HUES48 (cell line): ENCODE results near the gene MAP2K2.

Experiments
- H3K27ac ChIP-seq: one replicate; pipeline ENCODE4 v1.7.0; 2013; ENCODE audit warnings: low read depth, low read length, inconsistent platforms
- H3K27me3 ChIP-seq: 2 replicates; pipeline ENCODE4 v1.6.1; 2013; ENCODE audit warnings: mild to moderate bottlenecking, low read length; ENCODE audit not compliant: control insufficient read depth, insufficient read depth
- H3K36me3 ChIP-seq: 2 replicates; pipeline ENCODE4 v1.6.1; 2013; ENCODE audit warnings: low read length; ENCODE audit not compliant: control insufficient read depth, insufficient read depth
- H3K4me1 ChIP-seq: 2 replicates; pipeline ENCODE4 v1.6.1; 2013; ENCODE audit warnings: mild to moderate bottlenecking, low read length; ENCODE audit not compliant: control insufficient read depth, insufficient read depth
- H3K4me3 ChIP-seq: 2 replicates; pipeline ENCODE4 v1.5.1; 2013; ENCODE audit warnings: mild to moderate bottlenecking, low read depth, low read length
- H3K9ac ChIP-seq: 2 replicates; pipeline ENCODE4 v1.6.1; 2013; ENCODE audit warnings: mild to moderate bottlenecking, low read depth, low read length, moderate library complexity
- H3K9me3 ChIP-seq: 2 replicates; pipeline ENCODE4 v1.6.1; 2013; ENCODE audit warnings: low read length; ENCODE audit not compliant: control insufficient read depth, insufficient read depth

MAP2K2 gene

DNA sequence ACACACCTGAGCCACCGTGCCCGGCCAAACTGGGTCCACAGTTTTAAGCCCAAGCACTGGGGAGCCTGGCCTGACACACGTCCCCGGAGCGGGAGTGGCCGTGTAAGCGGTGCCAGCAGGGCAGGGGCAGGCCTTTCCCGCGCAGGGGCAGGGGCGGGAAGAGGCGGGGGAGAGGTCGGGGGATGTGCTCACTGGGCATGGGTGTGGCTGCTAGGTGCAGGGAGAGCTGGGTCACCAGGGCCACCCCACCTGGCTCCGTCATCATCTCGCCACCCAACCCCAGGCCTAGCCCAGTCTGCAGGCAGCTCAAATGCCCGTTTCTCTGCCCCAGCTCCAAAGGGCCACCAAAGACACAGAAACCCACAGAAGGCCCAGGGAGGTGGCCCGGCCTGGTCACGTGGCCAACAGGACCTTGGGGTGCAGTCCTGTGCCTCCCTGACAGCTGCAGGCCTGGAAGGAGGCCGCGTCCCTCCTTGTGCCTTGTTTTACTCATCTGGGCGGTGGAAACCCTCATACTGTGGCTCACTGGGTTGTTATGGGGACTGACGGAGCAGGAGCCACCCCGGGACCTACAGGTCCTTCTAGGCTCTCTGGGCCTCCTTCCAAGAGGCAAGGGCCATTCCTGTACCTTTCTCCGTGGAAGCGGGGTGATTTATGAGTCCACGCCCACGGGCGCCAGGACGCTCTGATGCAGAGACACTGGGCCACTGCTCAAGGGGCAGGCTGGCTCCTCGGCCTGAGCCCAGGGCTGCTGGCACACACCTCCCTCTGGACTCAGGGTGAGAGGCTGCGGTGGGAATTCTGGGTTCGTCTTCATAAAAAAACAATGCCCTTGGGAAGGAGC, 27.7 kb downstream of the MAP2K2 start:
- Histone ChIP-seq H3K27ac (no peak overlapping the region), H3K9ac (no peak overlapping the region), H3K36me3 (peaks cover 82% of the 10 kb centered on the region), H3K27me3 (no peaks in the 10 kb centered on the region), H3K4me3 (no peak overlapping the region), H3K4me1 (no peaks in the 10 kb centered on the region), H3K9me3 (no peaks in the 10 kb centered on the region)

DNA sequence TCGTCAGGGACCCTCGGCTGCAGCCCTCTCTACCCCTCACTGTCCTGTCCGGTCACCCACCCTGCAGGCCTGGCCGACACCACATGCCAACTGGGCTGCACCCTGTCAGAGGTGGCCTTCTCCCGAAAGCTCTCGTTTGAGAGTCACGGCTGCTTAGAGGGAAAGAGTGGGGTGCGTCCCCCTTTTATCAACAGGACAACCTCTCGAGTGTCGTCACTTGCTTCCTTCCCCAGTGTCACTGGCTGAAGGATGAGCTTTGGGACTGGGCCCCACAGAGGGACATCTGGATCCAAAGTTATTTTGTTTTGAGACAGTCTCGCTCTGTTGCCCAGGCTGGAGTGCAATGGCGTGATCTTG, 28.5 kb downstream of the MAP2K2 start:
- Histone ChIP-seq H3K9me3 (no peaks in the 10 kb centered on the region), H3K4me3 (no peak overlapping the region), H3K4me1 (no peaks in the 10 kb centered on the region), H3K27ac (no peak overlapping the region), H3K9ac (no peak overlapping the region), H3K27me3 (no peaks in the 10 kb centered on the region), H3K36me3 (peaks cover 81% of the 10 kb centered on the region)

DNA sequence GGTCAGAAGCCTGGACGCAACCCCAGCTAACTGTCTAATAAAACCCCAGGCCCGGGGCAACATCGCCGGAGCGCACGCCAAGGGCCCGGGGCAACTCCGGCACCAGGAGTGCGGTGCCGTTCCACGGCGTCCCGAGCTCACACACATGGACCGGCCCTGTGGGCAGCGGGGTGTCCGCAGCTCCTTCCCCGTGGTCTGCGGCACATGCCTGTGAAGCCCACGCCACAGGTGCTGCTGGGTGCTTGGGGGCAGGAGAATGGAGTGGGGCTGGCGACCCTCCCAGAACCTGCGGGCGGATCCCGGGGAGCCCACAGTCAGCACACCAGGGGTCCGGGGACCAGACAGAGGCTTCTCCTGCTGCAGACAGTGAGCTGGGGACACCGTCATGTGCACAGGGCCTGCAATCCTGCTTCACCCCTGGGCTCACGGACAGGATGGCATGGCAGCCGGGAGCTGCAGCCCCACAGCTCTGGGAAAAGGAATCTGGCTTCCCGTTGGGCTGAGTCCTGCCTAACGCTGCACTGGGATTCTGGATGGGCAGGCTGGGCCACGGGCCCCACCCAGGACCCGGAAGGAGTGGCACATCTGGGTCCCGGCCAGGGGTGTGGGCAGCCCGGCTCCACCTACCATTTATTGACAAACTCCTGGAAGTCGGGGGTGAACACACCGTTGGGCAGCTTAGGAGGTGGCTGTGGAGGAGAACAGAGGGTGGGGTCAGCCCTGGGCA, 29.0 kb downstream of the MAP2K2 start:
- Histone ChIP-seq H3K9me3 (no peaks in the 10 kb centered on the region), H3K4me1 (no peaks in the 10 kb centered on the region), H3K36me3 (peaks cover 82% of the 10 kb centered on the region)

DNA sequence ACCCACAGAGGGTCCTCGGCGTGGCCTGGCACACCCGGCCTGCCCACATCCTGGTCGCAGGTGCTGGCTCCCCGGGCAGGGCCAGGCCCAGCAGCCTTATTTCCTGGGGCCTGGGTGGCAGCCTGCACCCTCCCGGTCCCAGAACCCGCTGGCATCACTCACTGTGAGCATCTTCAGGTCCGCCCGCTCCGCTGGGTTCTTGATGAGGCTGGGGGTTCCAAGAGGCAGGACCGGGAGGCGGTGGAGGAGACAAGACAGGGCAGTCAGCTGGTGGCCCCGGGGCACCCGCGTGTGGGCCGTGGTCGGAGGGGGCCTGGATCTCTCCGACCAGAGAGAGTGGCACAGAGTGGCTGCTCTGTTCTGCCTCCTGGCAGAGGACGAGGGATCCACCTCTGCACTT, 29.6 kb downstream of the MAP2K2 start:
- Histone ChIP-seq H3K9me3 (no peaks in the 10 kb centered on the region), H3K9ac (no peak overlapping the region), H3K27me3 (no peaks in the 10 kb centered on the region), H3K27ac (no peak overlapping the region), H3K36me3 (peaks cover 83% of the 10 kb centered on the region), H3K4me1 (no peaks in the 10 kb centered on the region), H3K4me3 (no peak overlapping the region)

More for the DNA sequence above, 29.0 kb downstream of the MAP2K2 start:
- no peak overlapping the region for H3K9ac ChIP-seq
- no peaks in the 10 kb centered on the region for H3K27me3 ChIP-seq
- H3K4me3 ChIP-seq = no peak overlapping the region
- H3K27ac ChIP-seq = no peak overlapping the region

DNA sequence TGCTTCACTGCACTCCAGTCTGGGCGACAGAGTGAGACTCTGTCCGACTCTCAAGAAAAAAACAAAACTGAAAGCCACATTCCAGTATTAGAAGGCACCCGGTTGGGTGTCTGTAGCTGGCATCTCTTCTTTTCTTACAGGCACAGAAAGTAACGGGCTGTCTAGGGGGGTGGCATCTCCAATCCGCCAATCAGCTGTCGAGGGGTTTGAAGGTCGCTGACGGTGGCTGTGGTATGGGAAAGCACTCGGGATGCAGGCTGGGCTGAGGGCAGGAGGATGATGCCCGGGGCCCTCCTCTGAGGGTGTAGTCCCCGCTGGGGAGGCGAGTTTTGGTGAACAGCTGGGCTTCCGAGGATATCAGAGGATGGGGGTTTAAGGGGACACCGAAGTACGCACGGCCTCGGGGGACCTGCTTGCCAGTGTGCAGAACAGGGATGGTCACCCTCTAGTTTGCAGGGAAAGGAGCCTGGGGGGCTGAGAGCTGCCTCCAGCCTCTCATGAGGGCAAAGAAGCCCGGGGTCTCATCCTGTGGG, 30.2 kb downstream of the MAP2K2 start:
- Histone ChIP-seq H3K4me3 (no peak overlapping the region), H3K27me3 (no peaks in the 10 kb centered on the region), H3K9me3 (no peaks in the 10 kb centered on the region), H3K27ac (no peak overlapping the region), H3K36me3 (peaks cover 78% of the 10 kb centered on the region), H3K4me1 (no peaks in the 10 kb centered on the region), H3K9ac (no peak overlapping the region)

DNA sequence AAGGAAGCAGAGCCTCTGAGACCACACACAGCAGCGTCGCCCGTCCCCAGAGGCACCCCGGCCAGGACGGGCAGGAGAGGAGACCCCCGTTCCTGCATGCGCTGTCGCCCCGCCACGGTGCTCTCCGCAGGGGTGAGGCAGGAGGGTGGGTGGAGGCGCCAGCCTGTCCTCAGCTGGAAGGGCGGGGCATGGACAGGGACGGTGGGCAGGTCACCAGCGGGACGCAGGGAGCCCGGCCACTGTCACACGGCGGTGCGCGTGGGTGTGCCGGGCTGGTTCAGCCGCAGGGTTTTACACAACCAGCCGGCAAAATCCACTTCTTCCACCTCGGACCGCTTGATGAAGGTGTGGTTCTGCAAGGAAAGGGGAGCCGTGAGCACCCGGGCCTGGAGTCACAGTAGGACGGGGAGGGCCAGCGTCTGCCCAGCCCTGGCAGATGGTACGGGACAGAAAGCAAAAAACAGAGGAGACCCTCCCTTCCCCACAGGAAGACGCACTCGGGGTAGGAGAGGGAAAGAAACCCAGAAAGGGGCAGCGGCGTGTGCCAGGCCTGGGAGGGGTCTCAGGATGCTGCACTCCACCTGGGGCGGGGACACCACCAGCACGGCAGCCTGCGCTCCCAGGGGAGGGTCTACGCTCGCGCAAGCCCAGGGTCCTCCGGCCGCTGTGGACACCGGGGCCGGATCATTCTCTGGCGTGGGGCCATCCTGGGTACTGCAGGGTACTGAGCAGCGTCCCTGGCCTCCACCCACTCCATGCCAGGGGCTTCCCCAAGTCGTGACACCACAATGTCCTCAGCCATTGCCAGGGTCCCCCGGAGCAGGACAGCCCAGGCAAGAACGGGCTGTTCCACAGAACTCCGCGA, 33.3 kb downstream of the MAP2K2 start:
- Histone ChIP-seq H3K4me3 (no peak overlapping the region), H3K9me3 (no peaks in the 10 kb centered on the region), H3K9ac (no peak overlapping the region), H3K27me3 (no peaks in the 10 kb centered on the region), H3K36me3 (peaks cover 53% of the 10 kb centered on the region), H3K27ac (no peak overlapping the region), H3K4me1 (no peaks in the 10 kb centered on the region)

DNA sequence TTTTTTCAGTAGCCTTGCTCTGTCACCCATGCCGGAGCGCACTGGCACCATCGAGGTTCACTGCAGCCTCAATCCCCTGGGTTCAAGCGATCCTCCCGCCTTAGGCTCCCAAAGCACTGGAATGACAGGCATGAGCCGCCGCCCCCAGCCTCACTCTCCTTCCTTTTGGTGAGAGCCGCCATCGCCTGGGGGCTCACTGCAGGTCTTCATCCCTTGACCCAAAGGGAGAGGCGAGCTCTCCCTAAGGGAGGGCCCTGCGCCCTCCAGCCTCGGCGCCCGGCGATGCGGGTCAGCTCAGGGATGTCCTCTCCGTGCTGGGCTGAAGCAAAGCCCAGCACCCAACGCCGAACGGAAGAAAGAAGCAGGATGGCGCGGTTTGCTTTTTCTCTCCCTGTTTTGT, 34.0 kb downstream of the MAP2K2 start:
- Histone ChIP-seq H3K4me3 (no peak overlapping the region), H3K9me3 (no peaks in the 10 kb centered on the region), H3K4me1 (no peaks in the 10 kb centered on the region), H3K9ac (no peak overlapping the region), H3K27ac (no peak overlapping the region), H3K36me3 (peaks cover 50% of the 10 kb centered on the region), H3K27me3 (no peaks in the 10 kb centered on the region)

DNA sequence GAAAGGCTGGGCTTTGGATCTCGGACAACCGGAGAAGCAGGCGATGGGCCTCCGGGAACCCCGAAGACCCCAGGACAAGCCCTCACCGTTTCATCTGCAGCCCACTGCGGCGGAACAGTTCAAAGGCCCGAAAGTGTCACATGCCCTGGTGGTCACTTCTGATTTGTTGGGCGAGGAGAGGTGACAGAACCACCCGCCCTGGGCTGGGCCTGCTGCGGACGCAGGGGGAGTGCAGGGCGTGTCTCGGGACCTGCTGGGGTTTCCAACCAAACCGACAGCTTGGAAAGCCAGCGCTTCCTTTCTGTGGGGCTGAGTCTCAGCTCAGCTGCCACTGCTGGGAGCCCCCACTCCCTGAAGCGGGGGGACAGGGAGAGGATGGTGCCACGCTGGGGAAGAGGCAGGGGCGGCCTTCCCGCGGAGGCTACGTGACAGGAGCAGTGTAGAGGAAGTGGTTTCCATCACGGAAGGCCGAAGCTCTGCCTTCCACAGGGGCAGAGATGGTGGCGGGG, 34.5 kb downstream of the MAP2K2 start:
- H3K27ac ChIP-seq = no peak overlapping the region
- H3K4me1 ChIP-seq = no peaks in the 10 kb centered on the region
- no peak overlapping the region for H3K4me3 ChIP-seq
- H3K9ac ChIP-seq = no peak overlapping the region
- no peaks in the 10 kb centered on the region for H3K27me3 ChIP-seq
- no peaks in the 10 kb centered on the region for H3K9me3 ChIP-seq
- peaks cover 45% of the 10 kb centered on the region for H3K36me3 ChIP-seq

DNA sequence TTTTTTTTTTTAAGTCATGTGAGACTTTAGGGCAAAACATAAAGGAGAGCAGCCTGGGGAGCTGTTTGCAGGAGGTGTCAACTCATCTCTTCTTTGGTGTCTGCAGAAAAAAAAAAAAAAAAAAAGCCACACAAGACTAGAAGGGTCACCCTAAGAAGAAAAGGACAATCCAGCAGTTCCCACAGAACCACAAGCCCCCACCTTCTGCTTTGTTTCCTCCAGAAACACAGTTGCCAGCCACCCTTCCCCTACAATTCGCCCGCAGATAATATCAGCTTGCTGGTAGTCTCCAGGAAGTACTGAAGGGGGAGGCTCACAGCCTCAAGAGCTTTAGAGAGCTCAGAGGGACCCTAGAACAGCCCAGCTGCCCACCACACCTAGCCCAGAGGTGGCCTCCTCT, 34.9 kb downstream of the MAP2K2 start:
- H3K9ac ChIP-seq = no peak overlapping the region
- H3K4me3 ChIP-seq = no peak overlapping the region
- no peaks in the 10 kb centered on the region for H3K4me1 ChIP-seq
- no peaks in the 10 kb centered on the region for H3K9me3 ChIP-seq
- H3K27ac ChIP-seq = no peak overlapping the region
- H3K27me3 ChIP-seq = no peaks in the 10 kb centered on the region
- peaks cover 41% of the 10 kb centered on the region for H3K36me3 ChIP-seq

DNA sequence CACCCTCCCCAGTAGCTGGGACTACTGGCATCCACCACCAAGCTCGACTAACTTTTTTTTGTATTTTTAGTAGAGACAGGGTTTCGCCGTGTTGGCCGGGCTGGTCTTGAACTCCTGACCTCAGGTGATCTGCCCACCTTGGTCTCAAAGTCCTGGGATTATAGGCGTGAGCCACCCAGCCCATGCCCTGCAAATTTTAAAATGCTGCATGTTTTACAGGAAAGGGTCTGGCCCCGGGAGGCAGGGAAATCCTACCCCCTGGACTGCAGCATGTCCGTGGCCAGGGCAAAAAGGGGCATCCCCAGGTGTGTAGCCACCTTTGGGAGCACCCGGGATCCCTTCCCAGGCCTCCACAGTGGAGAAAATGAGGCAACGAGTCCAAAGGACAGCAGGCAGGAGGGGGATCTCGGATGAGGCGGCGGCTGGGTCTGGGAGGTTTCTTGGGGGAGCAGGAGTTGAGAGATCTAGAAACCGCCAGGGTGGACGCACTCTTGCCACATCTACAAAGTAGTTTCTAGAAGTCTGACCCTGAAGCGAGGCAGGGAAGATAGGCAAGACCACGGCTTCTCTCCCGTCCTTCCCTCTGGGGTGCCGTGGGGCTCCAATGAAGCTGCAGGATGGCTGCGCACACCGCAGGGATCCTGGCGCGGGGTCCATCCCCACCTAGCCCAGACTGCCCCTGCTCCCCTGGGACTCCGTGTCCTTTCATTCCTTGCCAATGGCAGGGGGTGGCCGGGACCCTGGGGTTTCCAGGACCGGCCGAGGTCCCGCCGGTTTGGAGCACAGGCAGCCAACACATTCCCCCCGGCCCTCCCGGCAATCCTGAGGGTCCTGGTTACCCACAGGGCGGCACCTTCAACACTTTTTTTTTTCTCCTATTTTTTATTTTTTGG, 35.9 kb downstream of the MAP2K2 start:
- no peak overlapping the region for H3K9ac ChIP-seq
- no peaks in the 10 kb centered on the region for H3K4me1 ChIP-seq
- no peak overlapping the region for H3K4me3 ChIP-seq
- no peak overlapping the region for H3K27ac ChIP-seq
- no peaks in the 10 kb centered on the region for H3K9me3 ChIP-seq
- H3K27me3 ChIP-seq = no peaks in the 10 kb centered on the region
- H3K36me3 ChIP-seq = peaks cover 32% of the 10 kb centered on the region
